Stimulated activated CD4-positive, alpha-beta T cell treated with anti-CD3 and anti-CD28 coated beads, Interleukin-2, amount 100 ng/mL, for 48 hours (primary cell): Measurements from ENCODE around the gene C1QTNF6.
"Not testable (repeated sequence)": the region's sequence is repeated elsewhere in the genome, so short reads cannot be mapped to it uniquely, and the experiment has no call there.

Experiments used
- DNase-seq, 2 donors: peaks; one replicate each; pipeline ENCODE4 v3.0.0-alpha.2; 2020

Gene C1QTNF6

DNA sequence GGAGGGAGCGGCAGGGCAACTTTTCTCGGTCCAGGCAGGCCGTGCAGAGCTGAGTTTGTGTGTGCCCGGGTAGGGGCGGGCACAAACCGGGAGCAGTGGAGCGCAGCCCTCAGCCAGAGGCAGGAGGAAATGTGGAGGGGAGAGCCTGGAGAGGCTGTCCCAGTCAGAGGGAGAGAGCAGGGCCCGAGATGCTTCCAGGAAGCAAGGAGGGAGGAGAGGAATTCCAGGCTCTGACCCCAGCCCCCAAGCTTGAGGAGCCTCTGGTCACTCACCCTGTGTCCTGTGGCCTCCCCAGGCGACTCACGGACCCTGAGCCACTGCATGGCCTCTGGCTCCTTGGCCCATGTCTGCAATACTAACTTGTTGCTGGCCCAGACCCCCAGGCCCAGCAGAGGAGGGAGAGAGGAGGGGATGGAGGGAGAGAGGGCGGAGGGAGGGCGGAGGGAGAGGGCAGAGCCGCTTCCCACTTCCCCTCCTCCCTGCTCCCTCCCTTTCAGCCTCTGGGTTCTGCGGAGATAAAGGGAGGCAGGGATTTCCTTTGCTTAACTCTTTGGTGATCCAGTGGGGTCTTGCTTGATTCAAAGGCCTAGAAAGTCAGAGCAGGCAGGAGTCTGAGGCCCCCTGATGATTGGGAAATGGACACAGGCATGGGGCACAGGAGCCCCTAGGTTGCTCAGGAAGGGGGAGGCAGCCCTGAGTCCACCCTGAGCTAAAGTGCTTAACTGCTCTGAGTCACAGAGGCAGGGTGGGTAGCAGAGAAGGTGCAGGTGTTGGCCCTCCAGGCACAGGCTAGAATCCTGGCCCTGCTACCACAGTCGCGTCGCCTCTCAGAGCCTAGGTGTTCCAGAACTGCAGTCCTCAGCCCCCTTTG lies at the start of gene C1QTNF6:
Gene C1QTNF6 (minus strand): TSS at position 357 of the 871 bp plus-strand sequence. CDS start 34 bp downstream, at position 323.
- no peak for DNase-seq

DNA sequence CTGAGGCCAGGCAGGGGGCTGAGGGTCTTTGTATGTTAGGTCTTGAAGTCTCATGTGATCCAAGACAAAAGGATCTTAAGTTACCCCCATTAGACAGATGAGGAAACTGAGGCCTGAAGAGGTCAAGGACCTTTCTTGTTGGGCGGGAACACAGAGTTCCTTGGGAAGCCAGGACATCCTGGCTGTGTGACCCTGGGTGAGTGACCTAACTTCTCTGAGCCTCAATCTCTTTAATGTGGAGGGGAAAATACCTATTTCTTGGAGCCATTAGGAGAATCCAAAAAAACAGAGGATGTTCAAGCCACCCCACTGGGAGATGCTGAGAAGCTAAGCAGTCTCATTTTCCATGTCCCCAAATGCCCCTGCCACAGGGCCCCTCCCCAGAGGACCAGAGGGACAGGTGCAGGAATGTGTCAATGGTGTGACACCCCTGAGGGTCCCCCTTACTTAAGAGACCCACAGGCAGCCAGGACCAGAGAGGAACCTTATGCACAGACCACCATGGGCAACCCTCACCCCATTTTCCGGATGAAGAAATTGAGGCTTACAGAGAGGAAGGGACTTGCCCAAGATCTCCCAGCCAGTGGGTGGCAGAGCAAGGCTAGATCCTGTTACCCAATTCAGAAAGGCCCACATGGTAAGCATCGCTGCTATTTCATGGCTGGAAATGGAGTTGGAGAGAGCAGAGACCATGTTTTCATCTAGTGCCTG lies 48.0 kb upstream of the C1QTNF6 start:
- no peak for DNase-seq

DNA sequence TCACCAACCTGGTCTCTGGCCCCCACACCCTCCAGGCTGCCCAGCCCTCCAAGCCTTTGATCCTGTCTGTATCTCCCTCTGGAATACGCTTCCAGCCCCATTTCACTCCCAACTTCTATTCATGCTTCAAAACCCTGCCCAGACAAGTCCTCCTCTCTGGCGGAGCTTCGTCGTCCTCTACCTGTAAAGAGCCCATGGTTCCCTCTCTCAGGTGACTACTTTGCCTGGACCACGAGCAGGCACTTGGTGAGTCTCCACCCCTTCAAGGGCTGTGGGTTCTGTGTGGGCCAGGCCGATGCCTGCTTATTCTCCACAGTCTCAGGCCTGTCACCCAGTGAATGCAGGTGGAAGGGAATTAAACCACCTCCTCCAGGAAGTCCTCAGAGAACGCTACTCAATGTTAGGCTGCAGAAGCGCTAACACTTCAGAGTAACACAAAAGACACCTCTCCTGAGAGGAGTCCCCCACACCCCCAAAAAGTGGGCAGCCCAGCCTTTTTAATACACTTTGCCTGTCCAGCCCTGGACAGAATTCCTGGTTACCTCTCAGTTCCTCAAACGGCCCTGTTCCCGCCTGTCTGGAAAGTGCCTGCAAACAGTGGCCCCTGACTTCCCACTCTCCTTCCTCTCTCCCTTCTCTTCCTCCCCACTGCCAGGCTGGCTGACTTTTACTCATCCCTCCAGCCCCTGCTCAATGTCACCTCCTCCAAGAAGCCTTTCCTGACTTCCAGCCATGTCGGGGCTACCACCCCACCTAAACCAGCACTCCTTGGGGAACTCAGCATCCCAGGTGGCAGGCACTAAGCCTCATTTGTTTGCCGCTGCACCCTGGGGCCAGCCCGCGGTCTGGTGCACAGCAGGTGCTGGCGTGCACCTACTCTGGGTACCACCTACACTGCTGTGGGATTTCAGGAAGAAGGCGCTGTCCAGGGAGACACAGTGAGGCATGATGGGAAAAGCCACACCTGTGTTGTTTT lies 47.0 kb upstream of the C1QTNF6 start:
- no peak for DNase-seq

DNA sequence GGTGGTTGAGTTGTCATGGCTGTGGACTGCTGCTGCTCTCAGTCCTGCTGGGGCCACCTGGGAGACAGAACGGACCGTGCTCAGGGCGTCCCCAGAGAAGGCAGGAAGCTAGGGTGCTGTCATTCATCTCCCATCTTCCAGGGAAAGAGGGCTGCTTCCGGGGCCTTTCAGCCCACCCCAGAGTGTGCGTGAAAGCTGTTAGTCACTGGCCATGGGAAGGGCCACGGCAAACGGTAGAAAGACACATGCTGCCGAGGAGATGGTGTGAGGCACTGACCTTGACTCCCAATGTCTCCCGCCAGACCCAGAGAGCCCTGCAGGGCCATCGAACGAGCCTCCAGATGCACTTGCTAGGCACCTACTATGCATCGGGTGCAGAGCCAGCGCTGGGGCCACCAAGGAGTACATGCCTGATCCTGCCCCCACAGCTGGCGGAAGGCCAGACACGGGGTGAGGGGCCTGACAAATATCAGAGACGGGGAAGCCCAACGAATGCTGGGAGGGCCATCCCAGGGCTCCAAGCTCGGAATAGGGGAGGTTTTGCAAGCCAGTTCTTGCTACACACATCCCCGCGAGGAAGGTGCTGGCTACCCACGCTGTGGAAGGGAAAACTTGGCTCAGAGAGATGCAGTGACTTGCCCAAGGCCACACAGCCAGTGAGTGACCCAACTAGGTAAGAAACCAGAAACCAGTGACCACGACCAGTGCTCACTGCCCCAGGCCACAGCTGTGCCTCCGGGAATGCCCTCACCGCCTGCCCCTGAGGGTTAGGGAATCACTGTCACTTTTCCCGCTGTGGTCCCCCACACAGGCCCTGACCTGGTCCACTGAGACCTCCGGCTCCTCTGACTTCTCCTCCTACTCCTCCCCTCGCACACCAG lies 45.9 kb upstream of the C1QTNF6 start:
- DNase-seq, result no peak

DNA sequence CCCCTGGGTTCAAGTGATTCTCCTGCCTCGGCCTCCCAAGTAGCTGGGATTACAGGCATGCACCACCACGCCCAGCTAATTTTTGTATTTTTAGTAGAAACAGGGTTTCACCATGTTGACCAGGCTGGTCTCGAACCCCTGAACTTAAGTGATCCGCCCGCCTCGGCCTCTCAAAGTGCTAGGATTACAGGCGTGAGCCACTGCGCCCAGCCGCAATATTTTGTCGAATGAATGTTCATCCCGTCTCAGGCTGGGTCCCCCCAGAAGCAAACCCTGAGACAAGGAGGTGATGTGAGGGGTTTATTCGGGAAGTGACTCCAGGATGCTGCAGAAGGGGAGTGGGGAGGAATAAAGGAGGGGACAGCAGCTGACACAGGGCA lies 45.3 kb upstream of the C1QTNF6 start:
- not testable (repeated sequence) for DNase-seq

DNA sequence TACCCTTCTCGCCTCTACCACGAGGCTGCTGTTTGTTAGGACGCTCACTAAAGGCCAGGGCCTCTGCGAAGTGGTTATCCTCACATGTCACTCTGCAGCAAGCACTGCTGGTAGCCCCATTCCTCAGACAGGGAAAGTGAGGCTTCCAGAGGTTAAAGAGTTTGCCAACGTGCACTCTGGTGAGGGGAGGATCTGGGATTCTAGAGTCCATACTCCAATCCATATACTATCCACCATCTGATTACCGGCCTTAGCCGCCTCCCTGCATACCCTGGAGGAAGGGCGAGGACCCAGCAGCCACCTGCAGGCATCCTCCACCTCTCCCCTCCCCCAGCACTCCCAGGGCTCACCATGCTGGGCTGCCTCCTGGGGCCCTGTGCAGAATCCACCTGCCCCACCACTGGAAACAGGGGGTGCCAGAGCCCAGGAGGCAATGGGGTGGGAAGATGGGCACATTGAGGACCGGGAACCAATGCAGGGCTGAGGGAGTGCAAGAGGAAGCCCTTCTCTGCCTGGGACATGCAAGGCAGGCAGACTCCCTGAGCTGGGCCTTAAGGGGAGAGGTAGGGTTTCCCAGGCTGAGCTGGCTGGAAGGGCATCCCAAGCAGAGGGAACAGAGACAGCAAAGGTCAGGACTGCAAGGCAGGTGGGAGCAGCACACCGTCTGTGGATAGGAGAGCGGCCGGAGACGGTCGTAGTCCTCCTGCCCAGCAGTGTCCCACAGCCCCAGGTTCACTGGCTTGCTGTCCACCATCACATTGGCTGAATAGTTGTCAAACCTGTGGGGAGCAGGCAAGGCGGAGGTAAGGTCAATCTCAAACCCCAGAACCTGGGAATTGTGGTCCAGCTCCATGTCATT lies 44.3 kb upstream of the C1QTNF6 start:
- DNase-seq, result no peak

DNA sequence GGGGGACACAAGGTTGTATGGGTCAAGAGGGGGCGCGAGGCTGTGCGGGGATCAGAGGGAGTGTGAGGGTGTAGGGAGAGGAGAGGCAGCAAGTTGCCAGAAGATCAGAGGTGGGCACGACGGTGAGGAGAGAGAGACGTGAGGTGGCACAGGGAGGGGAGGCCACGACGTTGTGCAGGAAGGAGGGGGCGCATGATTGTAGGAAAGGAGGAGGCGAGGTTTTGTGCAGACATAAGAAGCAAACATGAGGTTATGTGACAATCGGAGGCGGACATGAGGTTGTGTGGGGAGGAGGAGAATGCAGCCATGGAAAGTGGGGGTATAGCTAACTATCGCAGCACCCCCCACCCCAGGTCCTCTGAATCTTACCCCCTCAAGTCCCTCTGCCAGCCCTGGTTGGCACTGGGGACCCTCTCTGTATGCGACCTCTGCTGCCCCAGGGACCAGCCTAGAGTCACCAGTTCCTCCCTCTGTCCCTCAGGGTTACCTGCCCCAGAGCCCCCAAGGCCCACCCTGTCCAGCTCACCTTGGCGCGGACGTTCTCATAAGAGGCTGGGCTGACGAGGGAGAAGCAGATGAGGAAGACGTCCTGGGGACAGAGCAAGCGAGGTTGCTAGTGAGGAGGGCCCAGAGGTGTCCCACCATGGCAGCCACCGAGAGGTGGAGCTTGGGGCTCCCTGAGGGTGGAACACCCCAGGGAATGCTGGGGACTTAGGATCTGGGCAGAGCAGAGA lies 43.5 kb upstream of the C1QTNF6 start:
- no peak for DNase-seq

DNA sequence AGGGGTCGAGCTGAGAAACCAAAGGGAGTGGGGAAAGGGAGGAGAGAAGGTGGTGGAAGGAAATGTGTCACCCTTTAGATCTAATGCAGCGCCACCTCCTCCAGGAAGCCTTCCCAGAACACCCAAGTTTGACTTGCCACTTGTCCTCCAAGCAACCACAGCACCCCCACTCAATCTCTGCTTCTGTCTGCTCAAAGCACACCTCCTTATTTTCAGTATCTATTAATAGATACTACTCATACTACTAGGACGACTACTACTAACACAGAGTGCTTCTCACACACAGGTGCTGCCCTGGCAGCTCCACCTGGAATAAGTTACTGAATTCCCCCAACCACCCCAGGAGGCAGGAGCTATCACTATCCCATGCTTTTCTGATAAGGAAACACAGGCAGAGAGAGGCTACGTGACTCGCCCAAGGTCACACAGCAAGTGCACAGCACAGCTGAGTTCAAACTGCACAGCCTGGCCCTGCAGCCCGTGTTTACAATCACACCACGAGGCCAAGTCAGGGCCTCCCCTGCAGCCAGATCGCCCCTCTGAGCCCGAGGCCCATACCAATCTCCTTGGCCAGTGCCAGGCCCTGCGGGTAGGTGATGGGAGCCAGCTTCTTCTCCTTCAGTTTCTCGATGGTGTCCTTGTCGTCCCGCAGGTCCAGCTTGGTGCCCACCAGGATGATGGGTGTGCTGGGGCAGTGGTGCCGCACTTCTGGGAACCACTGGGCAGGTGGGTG lies 42.8 kb upstream of the C1QTNF6 start:
- DNase-seq, result peak; percentile 71 to 73

DNA sequence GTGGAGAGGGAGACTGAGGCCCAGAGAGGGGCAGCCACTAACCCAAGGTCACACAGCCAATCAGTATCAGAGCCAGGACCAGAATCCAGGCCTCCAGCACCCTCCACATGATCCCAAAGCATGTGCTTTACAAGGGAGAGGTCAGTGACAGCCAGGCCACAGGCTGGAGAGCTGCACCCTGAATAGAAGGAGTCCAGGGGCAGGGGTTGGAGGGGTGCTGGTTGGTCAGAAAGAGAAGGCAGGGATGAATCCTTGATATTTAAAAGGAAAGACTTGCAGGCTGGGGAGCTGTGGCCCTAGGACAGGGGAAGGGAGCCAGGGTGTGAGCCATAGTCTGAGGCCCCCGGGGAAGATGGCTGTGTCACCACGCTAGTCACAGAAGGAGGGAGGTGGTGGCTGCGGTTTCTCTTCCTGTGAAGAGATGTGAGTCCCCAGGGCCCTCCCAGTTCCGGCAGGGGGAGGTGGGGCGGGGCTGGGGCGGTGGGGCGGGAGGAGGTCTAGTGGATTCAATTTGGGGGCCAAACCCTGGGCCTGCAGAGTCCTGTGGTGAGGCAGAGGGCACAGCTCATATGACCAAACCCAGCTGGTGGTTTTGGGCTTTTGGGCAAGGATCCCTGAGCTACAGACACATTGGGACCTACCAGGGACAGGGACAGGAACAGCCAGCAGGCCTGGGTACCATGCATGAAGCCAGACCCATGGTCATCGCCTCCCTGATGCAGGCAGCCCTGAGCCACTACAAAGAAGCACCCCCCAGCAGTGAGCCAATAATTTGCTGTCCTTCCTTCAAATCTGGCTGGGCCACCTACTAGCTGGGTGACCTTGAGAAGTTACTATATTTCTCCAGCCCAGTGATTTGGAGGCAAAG lies 42.0 kb upstream of the C1QTNF6 start:
- DNase-seq, result peak; percentile 83 to 85

DNA sequence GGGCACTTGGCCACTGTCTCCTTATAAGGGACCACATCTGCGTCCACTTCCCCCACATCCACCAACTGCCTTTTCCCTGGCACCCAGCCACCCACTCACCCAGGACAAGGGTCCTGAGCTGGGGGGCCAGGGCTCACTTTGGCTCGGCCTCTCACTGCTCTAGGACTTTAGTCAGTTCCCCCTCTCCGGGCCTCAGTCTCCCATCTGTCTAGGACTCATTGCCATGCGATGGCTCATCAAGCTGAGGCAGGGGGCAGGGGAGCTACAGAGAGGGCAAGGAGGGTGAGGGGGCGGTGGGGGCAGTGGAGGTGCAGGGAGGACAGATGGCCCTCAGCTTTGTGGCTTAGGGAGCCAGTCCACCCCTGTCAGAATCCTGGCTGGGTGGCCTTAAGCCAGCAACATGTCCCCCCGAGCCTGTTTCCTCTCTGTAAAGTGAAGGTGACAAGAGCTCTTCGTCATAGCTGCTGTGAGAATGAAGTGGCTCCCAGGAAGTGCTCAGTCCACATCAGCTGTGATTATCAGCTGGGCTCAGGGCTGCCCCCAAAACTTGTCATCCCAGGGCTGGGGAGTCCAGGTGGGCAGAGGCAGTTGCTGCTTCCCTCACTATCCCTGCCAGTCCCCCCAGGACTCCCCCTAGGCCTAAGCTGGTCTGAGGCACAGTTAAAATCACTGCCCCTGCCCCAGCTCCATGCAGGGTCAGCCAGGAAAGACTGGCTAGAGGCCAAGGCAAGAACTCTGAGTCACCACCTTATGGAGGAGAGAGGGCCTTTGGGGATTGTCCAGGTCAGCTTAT lies 41.2 kb upstream of the C1QTNF6 start:
- no peak for DNase-seq

DNA sequence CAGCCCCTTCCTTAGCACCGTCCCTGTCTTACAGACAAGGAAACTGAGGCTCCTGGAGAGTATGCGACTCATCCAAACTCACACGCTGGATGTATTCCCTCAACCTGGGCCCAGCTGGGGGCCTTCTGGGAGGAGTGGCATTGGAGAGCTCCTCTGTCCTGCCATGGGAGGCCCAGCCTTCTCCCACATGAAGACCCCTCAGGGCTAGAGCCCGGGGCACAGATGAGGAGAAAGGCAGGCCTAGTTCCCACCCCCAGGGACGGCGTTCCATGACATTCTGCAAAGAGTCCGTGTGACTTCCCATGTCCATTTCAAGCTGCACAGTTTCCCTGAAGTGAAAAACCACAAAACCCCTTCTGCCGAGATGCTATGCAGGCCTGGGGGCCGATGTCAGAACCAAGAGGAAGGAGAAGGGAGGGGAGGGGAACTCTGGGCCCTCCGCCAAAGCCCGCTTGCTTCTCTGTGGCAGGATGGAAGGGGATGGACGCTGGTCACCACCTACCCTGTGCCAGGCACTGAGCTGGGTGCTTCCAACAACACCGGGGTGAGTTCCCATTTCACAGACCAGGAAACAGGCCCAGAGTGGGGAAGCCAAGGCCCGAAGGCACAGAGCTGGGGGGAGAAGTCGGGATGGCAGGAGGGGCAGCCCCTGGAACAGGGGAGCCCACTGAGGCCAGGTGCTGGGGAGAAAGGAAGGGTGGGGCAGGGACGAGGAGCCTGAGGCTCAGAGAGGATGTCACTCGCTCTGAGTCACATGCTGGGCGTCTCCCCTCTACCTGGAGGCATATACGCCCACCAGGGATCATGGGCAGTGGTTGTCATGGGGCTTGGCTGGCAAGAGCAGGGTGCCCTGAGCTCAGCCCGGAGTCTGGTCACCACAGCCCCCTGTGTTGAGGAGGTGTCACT lies 40.3 kb upstream of the C1QTNF6 start:
- no peak for DNase-seq

DNA sequence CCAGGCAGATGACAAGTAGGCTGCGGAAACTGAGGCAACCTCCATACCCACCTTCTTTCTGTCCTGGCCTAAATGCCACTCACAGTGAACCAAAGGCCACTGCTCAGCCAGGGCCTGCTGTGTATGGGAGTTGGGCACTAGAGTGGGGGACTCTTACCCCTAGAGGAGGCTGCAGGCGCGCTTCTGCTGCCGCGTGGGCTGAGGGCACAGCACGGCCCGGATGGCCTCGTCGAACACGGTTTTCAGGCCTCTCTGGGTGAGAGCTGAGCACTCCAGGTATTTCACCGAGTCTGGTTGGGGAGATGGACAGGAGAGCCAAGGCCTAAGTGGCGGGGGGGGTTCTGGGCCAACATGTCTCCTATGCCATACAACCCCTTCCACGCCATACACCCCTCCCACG lies 38.5 kb upstream of the C1QTNF6 start:
- no peak for DNase-seq

DNA sequence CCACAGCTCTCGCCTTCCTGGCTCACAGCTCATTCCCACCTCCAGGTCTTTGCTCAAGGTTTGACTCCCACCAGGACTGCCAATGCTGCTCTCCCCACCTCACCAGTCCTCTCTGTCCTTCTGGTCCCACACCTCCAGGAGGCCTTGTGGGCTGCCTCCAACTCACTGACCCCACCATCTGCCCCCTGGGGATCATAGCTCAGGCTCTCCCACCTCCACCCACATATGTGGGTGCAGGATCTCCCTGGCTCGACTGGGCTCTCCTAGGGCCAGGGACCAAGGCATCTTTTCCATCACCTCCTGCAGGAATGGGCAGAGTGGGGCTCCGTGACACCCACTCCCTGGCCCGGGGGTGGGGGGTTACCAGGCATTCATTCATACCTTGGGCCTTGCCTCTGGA lies 38.0 kb upstream of the C1QTNF6 start:
- DNase-seq, result no peak

DNA sequence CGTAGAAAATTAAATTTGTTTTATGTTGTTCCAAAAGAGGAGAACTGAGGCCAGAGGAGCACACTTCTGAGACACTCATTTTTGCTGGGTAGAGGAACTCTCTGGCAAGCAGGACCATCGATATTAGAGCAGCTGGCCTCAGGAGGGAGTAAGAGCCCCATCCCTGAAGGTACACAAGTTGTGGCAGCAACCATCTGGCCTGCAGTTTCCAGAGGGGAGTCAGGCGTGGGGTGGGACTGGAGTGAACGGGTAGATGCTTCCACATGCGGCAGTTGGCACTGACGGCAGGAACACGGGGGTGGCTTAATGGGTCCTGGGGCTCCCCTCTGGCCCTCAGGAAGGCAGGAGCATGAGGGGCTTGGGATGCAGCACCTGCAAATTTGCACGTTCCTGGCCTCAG lies 37.4 kb upstream of the C1QTNF6 start:
- no peak for DNase-seq

DNA sequence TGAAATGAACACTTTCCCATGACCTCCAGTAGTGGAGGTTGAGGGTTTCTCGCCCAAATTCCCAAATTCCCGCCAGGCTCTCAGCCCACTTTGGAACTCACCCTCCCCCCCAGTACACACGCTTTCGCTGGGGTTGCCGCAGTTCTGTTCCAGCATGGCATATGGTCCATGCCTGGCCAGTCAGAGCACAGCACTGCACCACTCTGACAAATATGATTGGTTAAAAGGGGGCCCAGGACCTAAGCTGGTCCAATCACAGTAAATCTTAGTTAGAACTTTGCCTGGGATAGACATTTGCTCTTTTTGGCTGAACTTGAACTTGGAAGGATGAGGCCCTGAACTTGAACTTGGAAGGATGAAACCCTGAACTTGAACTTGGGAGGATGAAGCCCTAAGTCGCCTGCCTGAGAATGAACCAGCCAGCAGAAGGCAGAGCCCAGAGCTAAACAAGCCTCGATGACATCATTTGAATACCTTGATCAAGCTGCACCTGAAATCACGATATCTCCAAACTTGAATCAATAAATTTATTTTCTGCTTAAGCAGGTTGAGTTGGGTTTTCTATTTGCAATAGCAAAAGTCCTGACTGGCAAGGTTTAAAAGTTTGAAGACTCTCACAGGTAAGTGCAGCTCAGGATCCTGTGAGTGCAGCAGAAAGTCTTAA lies 36.8 kb upstream of the C1QTNF6 start:
- no peak for DNase-seq

DNA sequence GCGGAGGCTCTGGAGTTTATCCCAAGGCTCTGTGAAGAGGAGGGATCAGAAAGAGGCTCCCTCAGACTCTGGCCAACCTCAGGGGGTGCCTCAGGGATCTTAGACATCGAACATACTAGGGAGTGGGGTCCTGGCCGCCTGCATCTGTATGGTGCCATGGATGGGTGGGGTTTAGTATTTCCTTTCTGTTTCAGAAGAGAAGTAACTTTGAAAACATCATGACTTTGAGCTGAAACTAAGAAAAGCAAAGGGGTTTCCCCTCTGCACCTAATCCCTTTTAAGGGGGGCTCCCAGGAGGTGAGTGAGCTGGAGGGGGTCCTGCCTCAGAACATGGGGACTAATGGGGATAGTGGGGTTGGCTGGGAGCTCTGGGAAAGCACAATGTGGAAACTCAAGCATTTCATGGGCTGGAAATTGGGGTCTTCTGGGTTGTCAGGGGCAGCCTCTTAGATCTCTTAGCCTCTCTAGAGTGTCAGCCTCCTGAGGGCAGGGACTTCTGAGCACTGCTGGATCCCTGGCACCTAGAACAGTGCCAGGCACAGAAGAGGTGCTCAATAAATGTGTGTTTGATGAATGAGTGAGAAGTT lies 36.0 kb upstream of the C1QTNF6 start:
- no peak for DNase-seq
